ENCODE results near the gene CUZD1. TPM values are rescaled to one million over a fixed set of nuclear protein-coding genes. Genes with fewer than 3 reads are reported as not detected.

Gene CUZD1
- total and polyA plus RNA-seq, 2 of the 13 experiments (the other 11 are each of a cell fraction or from before 2014, with no cell fraction given), result 0.22 to 0.29 TPM

DNA sequence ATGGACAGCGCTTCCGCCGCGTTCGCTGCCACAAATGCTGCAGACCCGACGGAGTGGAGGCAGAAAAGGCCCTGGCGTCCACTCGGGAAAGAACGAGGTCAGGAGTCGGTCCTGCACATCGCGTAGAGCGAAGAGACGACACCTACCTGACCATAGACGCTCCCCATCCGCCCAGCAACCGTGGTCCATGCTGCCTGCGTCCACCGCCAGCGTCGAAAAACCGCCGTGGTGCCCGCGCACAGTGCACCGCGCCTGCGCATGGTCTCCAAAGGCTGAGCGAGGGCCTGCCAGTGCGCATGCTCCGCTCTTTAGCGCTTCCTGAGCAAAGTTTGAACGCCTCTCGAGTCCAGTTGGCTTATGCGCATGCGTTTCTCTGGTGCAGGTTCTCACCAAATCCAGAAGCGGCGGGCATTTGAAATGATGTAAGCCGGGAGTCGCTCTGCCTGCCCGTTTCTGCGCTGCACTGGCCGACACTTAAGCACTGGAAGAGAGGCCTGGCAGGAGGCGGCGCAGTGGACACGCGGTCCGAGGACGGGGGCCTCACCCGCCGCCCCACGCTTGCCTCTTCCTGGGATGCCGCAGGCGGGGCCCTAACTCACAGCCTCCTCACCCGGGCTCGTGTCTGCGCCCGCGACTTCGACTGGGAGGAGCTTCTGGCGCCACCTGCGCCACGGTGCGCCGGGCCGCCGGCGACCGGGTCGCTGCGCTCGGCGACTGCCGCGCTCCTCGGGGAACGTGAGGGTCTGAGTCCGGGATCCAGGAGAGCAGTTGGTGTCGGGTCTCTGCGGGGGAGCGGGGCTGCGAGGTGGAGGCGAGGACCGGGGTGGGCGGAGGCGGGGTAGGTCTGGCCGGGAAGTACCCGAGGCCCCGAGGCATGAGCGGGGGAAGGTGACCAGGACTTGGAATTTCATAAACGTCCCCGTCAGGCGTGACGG lies 33.9 kb upstream of the CUZD1 start, which contains the start of gene FAM24B (continued):
- TF ChIP-seq, protein P1, sequence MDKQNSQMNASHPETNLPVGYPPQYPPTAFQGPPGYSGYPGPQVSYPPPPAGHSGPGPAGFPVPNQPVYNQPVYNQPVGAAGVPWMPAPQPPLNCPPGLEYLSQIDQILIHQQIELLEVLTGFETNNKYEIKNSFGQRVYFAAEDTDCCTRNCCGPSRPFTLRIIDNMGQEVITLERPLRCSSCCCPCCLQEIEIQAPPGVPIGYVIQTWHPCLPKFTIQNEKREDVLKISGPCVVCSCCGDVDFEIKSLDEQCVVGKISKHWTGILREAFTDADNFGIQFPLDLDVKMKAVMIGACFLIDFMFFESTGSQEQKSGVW (CRISPR knock-in tag; IDR thresholded peaks at IDR 0.05; ENCODE audit: borderline replicate concordance), result no peak
- 0 out of 2 replicates have a peak, but pooled peaks have one; percentile 37 for TF ChIP-seq EED (CRISPR knock-in tag; IDR thresholded peaks at IDR 0.05)
- TF ChIP-seq SIX4 (CRISPR knock-in tag; IDR thresholded peaks at IDR 0.05), result no peak
- TF ChIP-seq ZNF12 (CRISPR knock-in tag; IDR thresholded peaks at IDR 0.05), result no peak
- TF ChIP-seq, protein P2, sequence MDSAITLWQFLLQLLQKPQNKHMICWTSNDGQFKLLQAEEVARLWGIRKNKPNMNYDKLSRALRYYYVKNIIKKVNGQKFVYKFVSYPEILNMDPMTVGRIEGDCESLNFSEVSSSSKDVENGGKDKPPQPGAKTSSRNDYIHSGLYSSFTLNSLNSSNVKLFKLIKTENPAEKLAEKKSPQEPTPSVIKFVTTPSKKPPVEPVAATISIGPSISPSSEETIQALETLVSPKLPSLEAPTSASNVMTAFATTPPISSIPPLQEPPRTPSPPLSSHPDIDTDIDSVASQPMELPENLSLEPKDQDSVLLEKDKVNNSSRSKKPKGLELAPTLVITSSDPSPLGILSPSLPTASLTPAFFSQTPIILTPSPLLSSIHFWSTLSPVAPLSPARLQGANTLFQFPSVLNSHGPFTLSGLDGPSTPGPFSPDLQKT (CRISPR knock-in tag; IDR thresholded peaks at IDR 0.05; ENCODE audit: borderline replicate concordance), result no peak
- TF ChIP-seq KDM5B (CRISPR knock-in tag; IDR thresholded peaks at IDR 0.05; ENCODE audit: borderline replicate concordance), result peak; percentile 28; the same call in 1 of the 2 replicates
- TF ChIP-seq TBX3 (IDR thresholded peaks at IDR 0.05; ENCODE audit: borderline replicate concordance), result no peak
- TF ChIP-seq ZBTB7B (CRISPR knock-in tag; IDR thresholded peaks at IDR 0.05), result no peak
- TF ChIP-seq JARID2 (CRISPR knock-in tag; IDR thresholded peaks at IDR 0.05; ENCODE audit: insufficient replicate concordance), result no peak
- TF ChIP-seq NFE2L2 (IDR thresholded peaks at IDR 0.05; ENCODE audit: low read length), result no peak
- TF ChIP-seq ZNF660 (CRISPR knock-in tag; IDR thresholded peaks at IDR 0.05; ENCODE audit: borderline replicate concordance, low read depth), result no peak
- TF ChIP-seq, protein P3, sequence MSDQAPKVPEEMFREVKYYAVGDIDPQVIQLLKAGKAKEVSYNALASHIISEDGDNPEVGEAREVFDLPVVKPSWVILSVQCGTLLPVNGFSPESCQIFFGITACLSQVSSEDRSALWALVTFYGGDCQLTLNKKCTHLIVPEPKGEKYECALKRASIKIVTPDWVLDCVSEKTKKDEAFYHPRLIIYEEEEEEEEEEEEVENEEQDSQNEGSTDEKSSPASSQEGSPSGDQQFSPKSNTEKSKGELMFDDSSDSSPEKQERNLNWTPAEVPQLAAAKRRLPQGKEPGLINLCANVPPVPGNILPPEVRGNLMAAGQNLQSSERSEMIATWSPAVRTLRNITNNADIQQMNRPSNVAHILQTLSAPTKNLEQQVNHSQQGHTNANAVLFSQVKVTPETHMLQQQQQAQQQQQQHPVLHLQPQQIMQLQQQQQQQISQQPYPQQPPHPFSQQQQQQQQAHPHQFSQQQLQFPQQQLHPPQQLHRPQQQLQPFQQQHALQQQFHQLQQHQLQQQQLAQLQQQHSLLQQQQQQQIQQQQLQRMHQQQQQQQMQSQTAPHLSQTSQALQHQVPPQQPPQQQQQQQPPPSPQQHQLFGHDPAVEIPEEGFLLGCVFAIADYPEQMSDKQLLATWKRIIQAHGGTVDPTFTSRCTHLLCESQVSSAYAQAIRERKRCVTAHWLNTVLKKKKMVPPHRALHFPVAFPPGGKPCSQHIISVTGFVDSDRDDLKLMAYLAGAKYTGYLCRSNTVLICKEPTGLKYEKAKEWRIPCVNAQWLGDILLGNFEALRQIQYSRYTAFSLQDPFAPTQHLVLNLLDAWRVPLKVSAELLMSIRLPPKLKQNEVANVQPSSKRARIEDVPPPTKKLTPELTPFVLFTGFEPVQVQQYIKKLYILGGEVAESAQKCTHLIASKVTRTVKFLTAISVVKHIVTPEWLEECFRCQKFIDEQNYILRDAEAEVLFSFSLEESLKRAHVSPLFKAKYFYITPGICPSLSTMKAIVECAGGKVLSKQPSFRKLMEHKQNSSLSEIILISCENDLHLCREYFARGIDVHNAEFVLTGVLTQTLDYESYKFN (CRISPR knock-in tag; conservative IDR thresholded peaks at IDR 0.05), result no peak; the same call in 1 of the 2 replicates
- no peak for TF ChIP-seq ZNF674 (CRISPR knock-in tag; IDR thresholded peaks at IDR 0.05; ENCODE audit: low read depth)
- TF ChIP-seq SIX1 (CRISPR knock-in tag; IDR thresholded peaks at IDR 0.05; ENCODE audit: borderline replicate concordance), result no peak
- TF ChIP-seq ZNF3 (CRISPR knock-in tag; IDR thresholded peaks at IDR 0.05), result no peak
- no peak for TF ChIP-seq NR2F6 (IDR thresholded peaks at IDR 0.05)
- no peak for TF ChIP-seq NR2F6 (CRISPR knock-in tag; IDR thresholded peaks at IDR 0.05)
- no peak for TF ChIP-seq RELA (CRISPR knock-in tag; IDR thresholded peaks at IDR 0.05)
- no peak for TF ChIP-seq SOX13 (IDR thresholded peaks at IDR 0.05)
- TF ChIP-seq SOX13 (CRISPR knock-in tag; conservative IDR thresholded peaks at IDR 0.05 in 1 of 2, IDR thresholded peaks at IDR 0.05 in 1 of 2), result no peak
- TF ChIP-seq, protein P4, sequence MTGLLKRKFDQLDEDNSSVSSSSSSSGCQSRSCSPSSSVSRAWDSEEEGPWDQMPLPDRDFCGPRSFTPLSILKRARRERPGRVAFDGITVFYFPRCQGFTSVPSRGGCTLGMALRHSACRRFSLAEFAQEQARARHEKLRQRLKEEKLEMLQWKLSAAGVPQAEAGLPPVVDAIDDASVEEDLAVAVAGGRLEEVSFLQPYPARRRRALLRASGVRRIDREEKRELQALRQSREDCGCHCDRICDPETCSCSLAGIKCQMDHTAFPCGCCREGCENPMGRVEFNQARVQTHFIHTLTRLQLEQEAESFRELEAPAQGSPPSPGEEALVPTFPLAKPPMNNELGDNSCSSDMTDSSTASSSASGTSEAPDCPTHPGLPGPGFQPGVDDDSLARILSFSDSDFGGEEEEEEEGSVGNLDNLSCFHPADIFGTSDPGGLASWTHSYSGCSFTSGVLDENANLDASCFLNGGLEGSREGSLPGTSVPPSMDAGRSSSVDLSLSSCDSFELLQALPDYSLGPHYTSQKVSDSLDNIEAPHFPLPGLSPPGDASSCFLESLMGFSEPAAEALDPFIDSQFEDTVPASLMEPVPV (CRISPR knock-in tag; IDR thresholded peaks at IDR 0.05), result peak; percentile 75; the same call in 1 of the 2 replicates
- TF ChIP-seq KLF11 (CRISPR knock-in tag; IDR thresholded peaks at IDR 0.05), result no peak
- no peak for TF ChIP-seq DNMT3B (CRISPR knock-in tag; conservative IDR thresholded peaks at IDR 0.05)
- TF ChIP-seq ZNF616 (CRISPR knock-in tag; IDR thresholded peaks at IDR 0.05; ENCODE audit: low read depth), result 0 out of 2 replicates have a peak, but pooled peaks have one; percentile 47
